Activated naive CD4-positive, alpha-beta T cell treated with anti-CD3 and anti-CD28 coated beads for 36 hours (primary cell): Measurements from ENCODE around the gene SF3A1. TPM values are rescaled to one million over a fixed set of nuclear protein-coding genes. Genes with fewer than 3 reads are reported as not detected.
"Not testable (repeated sequence)": the region's sequence is repeated elsewhere in the genome, so short reads cannot be mapped to it uniquely, and the experiment has no call there.

ENCODE experiments used
- CTCF ChIA-PET: fragments of 350-600 bp; sonication (Branson Sonifier 250); formaldehyde crosslinking; loops from one replicate; lab custom pipeline; 2021; ENCODE audit warnings: antibody characterized with exemption; lab: Charles Lee
- DNase-seq: peaks from one replicate; pipeline ENCODE4 v3.0.0-alpha.2; 2020
- H3K27ac Mint-ChIP-seq: one replicate; pipeline ENCODE4 v1.8.0; 2021; ENCODE audit warnings: mild to moderate bottlenecking, mixed read lengths
- H3K27me3 Mint-ChIP-seq: one replicate; pipeline ENCODE4 v1.8.0; 2021; ENCODE audit warnings: low read depth, mixed read lengths
- H3K36me3 Mint-ChIP-seq: one replicate; pipeline ENCODE4 v1.8.0; 2021; ENCODE audit warnings: low read depth, mixed read lengths
- H3K4me1 Mint-ChIP-seq: one replicate; pipeline ENCODE4 v1.8.0; 2021; ENCODE audit warnings: low read depth, mixed read lengths
- H3K4me3 Mint-ChIP-seq: one replicate; pipeline ENCODE4 v1.8.0; 2021; ENCODE audit warnings: mild to moderate bottlenecking, moderate library complexity, mixed read lengths
- H3K9me3 Mint-ChIP-seq: one replicate; pipeline ENCODE4 v1.8.0; 2021; ENCODE audit warnings: mixed read lengths
- intact Hi-C: fragments of 100-400 bp; cut with micrococcal nuclease; formaldehyde crosslinking; loops from one replicate; pipeline ENCODE4 v1.15.1; 2023
- total RNA-seq, 2 experiments: library from RNA; stranded (reverse); gene quantifications; one replicate each; pipeline ENCODE4 v1.2.3, GENCODE V29; 2021

Gene SF3A1
- total RNA-seq: 100 to 1,000 TPM; 274 to 276 TPM

- intact Hi-C loops: loop anchor here (1.0 to 5.0 kb wide), 7 partner anchors 9 to 236 kb away; partner anchors contain the start of genes CASTOR1, MTFP1, PES1 and RNF215
- Mint-ChIP-seq H3K9me3 (no peaks in the 10 kb centered on the region), H3K4me3 (peak within 1 kb of the TSS; percentile 92), H3K36me3 (peaks cover 24% of the 10 kb centered on the region), H3K4me1 (peaks cover 50% of the 10 kb centered on the region), H3K27ac (peak within 1 kb of the TSS; percentile 84), H3K27me3 (no peaks in the 10 kb centered on the region)
- DNase-seq: peak; percentile 87
- CTCF ChIA-PET: interaction anchor here (0.6 to 3.1 kb wide), 7 partner anchors 31 to 95 kb away, joined by 3 to 7 read pairs (median 3); partner anchors contain the start of gene RNF215
Observed at GRCh38 chr22:30356449-30357235, at the start of gene SF3A1, which contains the start of gene CCDC157. SF3A1 (minus strand) TSS chr22:30356894; CDS start chr22:30356792, 102 bp downstream. CCDC157 (plus strand) TSS chr22:30357007; CDS start chr22:30366001, 8,994 bp downstream.

GRCh38 chr22:30406400-30406799 lies 49.7 kb upstream of the SF3A1 start:
- intact Hi-C loops: no loop called here
- Mint-ChIP-seq H3K36me3 (peaks cover 6% of the 10 kb centered on the region), H3K27ac (no peak overlapping the region), H3K27me3 (no peaks in the 10 kb centered on the region), H3K4me1 (peaks cover 6% of the 10 kb centered on the region), H3K4me3 (no peak overlapping the region), H3K9me3 (no peaks in the 10 kb centered on the region)
- no peak for DNase-seq
- CTCF ChIA-PET: interaction anchor here (1.3 to 2.3 kb wide), 2 partner anchors 10 to 16 kb away, joined by 3 to 10 read pairs; partner anchors contain the start of gene SEC14L2

GRCh38 chr22:30405731-30406130 lies 49.0 kb upstream of the SF3A1 start:
- CTCF ChIA-PET: interaction anchor here (0.9 to 2.3 kb wide), 4 partner anchors 9 to 118 kb away, joined by 3 to 10 read pairs (median 3); partner anchors contain the start of gene SEC14L2
- Mint-ChIP-seq H3K9me3 (no peaks in the 10 kb centered on the region), H3K36me3 (peaks cover 6% of the 10 kb centered on the region), H3K4me1 (peaks cover 6% of the 10 kb centered on the region), H3K27me3 (no peaks in the 10 kb centered on the region), H3K4me3 (no peak overlapping the region), H3K27ac (no peak overlapping the region)
- intact Hi-C loops: no loop called here
- DNase-seq: no peak

GRCh38 chr22:30404307-30404706 lies 47.6 kb upstream of the SF3A1 start:
- H3K27ac Mint-ChIP-seq: no peak overlapping the region
- CTCF ChIA-PET: no interaction called here

GRCh38 chr22:30402766-30403104 lies 46.0 kb upstream of the SF3A1 start:
- H3K27ac Mint-ChIP-seq, DNase-seq, H3K27me3 Mint-ChIP-seq, H3K4me3 Mint-ChIP-seq, H3K9me3 Mint-ChIP-seq, H3K36me3 Mint-ChIP-seq, intact Hi-C loops: not testable (repeated sequence)
- CTCF ChIA-PET: interaction anchor here (0.6 to 2.2 kb wide), 3 partner anchors 12 to 583 kb away, joined by 3 to 7 read pairs (median 5); no protein-coding TSS in a partner anchor
- H3K4me1 Mint-ChIP-seq: peaks cover 17% of the 10 kb centered on the region

More at GRCh38 chr22:30404307-30404706, 47.6 kb upstream of the SF3A1 start:
- no peaks in the 10 kb centered on the region for H3K9me3 Mint-ChIP-seq
- DNase-seq: no peak
- peaks cover 8% of the 10 kb centered on the region for H3K4me1 Mint-ChIP-seq
- H3K36me3 Mint-ChIP-seq: peaks cover 2% of the 10 kb centered on the region
- H3K27me3 Mint-ChIP-seq: no peaks in the 10 kb centered on the region
- no peak overlapping the region for H3K4me3 Mint-ChIP-seq
- intact Hi-C loops: no loop called here

GRCh38 chr22:30402028-30402765 lies 45.5 kb upstream of the SF3A1 start:
- no peaks in the 10 kb centered on the region for H3K9me3 Mint-ChIP-seq
- intact Hi-C loops: no loop called here

GRCh38 chr22:30401024-30401423 lies 44.3 kb upstream of the SF3A1 start:
- H3K4me3 Mint-ChIP-seq, H3K9me3 Mint-ChIP-seq, intact Hi-C loops, DNase-seq, H3K27ac Mint-ChIP-seq, H3K27me3 Mint-ChIP-seq, H3K36me3 Mint-ChIP-seq: not testable (repeated sequence)
- CTCF ChIA-PET: interaction anchor here (2.2 kb wide), 1 partner anchor 10 kb away, joined by 7 read pairs; no protein-coding TSS in a partner anchor
- peaks cover 28% of the 10 kb centered on the region for H3K4me1 Mint-ChIP-seq

More at GRCh38 chr22:30402028-30402765, 45.5 kb upstream of the SF3A1 start:
- Mint-ChIP-seq H3K36me3 (no peaks in the 10 kb centered on the region), H3K27me3 (no peaks in the 10 kb centered on the region), H3K4me1 (peaks cover 20% of the 10 kb centered on the region), H3K4me3 (no peak overlapping the region), H3K27ac (no peak overlapping the region)
- CTCF ChIA-PET: interaction anchor here (0.6 to 2.2 kb wide), 4 partner anchors 12 to 582 kb away, joined by 3 to 7 read pairs (median 4); no protein-coding TSS in a partner anchor
- DNase-seq: no peak

- Mint-ChIP-seq H3K27ac (no peak overlapping the region), H3K9me3 (no peaks in the 10 kb centered on the region), H3K27me3 (no peaks in the 10 kb centered on the region), H3K36me3 (no peaks in the 10 kb centered on the region), H3K4me1 (peaks cover 32% of the 10 kb centered on the region), H3K4me3 (no peak overlapping the region)
- intact Hi-C loops: no loop called here
- no peak for DNase-seq
- CTCF ChIA-PET: interaction anchor here (2.6 kb wide), 1 partner anchor 112 kb away, joined by 11 read pairs; no protein-coding TSS in a partner anchor
Observed at GRCh38 chr22:30400159-30400558, 43.5 kb upstream of the SF3A1 start.

- H3K9me3 Mint-ChIP-seq: no peaks in the 10 kb centered on the region
- CTCF ChIA-PET: interaction anchor here (0.9 to 4.2 kb wide), 3 partner anchors 18 to 112 kb away, joined by 3 to 43 read pairs (median 11); partner anchors contain the start of gene MTFP1
- no peaks in the 10 kb centered on the region for H3K27me3 Mint-ChIP-seq
- no peak overlapping the region for H3K4me3 Mint-ChIP-seq
- intact Hi-C loops: no loop called here
- H3K36me3 Mint-ChIP-seq: no peaks in the 10 kb centered on the region
- no peak overlapping the region for H3K27ac Mint-ChIP-seq
- peaks cover 32% of the 10 kb centered on the region for H3K4me1 Mint-ChIP-seq
- no peak for DNase-seq
Observed at GRCh38 chr22:30399718-30400117, 43.0 kb upstream of the SF3A1 start.

GRCh38 chr22:30398685-30399680 lies 42.3 kb upstream of the SF3A1 start:
- intact Hi-C loops: no loop called here
- CTCF ChIA-PET: interaction anchor here (0.6 to 4.2 kb wide), 7 partner anchors 10 to 113 kb away, joined by 3 to 43 read pairs (median 4); partner anchors contain the start of gene MTFP1
- Mint-ChIP-seq H3K27ac (no peak overlapping the region), H3K9me3 (no peaks in the 10 kb centered on the region), H3K36me3 (no peaks in the 10 kb centered on the region), H3K4me3 (peak overlapping the region; percentile 39), H3K27me3 (no peaks in the 10 kb centered on the region), H3K4me1 (peaks cover 32% of the 10 kb centered on the region)
- DNase-seq: peak; percentile 28
